ENCODE results near the gene ITPR1.

The ITPR1 gene

DNA sequence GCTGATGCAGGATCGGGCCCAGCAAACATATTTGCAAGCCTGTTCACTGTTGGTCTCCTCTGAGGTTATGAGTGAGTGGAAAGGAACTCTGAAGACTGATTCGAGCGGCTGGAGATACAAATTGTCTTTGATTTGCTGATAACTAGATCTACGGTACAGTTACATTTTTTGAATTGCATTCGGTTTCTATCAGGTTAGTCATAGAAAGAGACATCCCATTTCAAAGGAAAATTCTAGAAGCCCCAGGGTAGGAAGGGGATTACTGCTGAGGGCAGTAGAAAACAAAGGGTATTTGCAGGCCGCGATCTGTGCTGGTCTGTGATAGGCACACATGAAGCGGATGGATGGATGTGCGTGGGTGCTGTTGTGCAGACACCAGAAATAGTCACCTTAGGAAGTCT lies 228.4 kb downstream of the ITPR1 start:
- Histone ChIP-seq H3K4me2 (ENCODE audit: low read length, poor library complexity, severe bottlenecking) (no peak overlapping the region), H2AFZ (ENCODE audit: low read depth, low read length) (no peak overlapping the region), H3K23ac (ENCODE audit: low read length in 2 of 2) (no peak overlapping the region), H3K9ac (ENCODE audit: low read length) (peak overlapping the region; percentile 72), H4K8ac (ENCODE audit: low read length) (no peak overlapping the region), H3K4me3 (ENCODE audit: insufficient read depth in 1 of 2, low read depth in 1 of 2, low read length in 2 of 2) (no peak overlapping the region), H3K36me3 (ENCODE audit: control insufficient read depth in 1 of 2, insufficient read depth in 2 of 2, low read depth in 1 of 2, low read length in 2 of 2) (no peaks in the 10 kb centered on the region), H3K4ac (ENCODE audit: low read depth in 1 of 2, low read length in 2 of 2) (no peak overlapping the region), H2BK12ac (ENCODE audit: low read length in 2 of 2) (peak overlapping the region in 1 of 2 experiments; percentile 83), H2BK120ac (ENCODE audit: low read depth, low read length) (no peak overlapping the region), H3K18ac (ENCODE audit: low read depth in 1 of 2, low read length in 2 of 2) (no peak overlapping the region), H3K9me3 (ENCODE audit: control insufficient read depth, low read length) (no peaks in the 10 kb centered on the region), H3K27me3 (ENCODE audit: control insufficient read depth in 1 of 2, insufficient read depth in 1 of 2, low read length in 2 of 2) (no peaks in the 10 kb centered on the region), H3K79me1 (replicated peaks; ENCODE audit: low read length, poor library complexity, severe bottlenecking) (no peaks in the 10 kb centered on the region), H4K91ac (ENCODE audit: low read length) (no peak overlapping the region), H2BK15ac (ENCODE audit: low read depth, poor library complexity, severe bottlenecking) (no peak overlapping the region), H3K4me1 (ENCODE audit: control insufficient read depth, insufficient read depth, low read depth, low read length) (peaks cover 30% of the 10 kb centered on the region), H3K14ac (ENCODE audit: low read length in 2 of 2) (no peak overlapping the region), H2AK5ac (ENCODE audit: low read length, severe bottlenecking) (no peak overlapping the region), H2BK5ac (ENCODE audit: low read depth, low read length, poor library complexity, severe bottlenecking) (no peak overlapping the region), H3K27ac (ENCODE audit: low read length, poor library complexity, severe bottlenecking) (peak overlapping the region; percentile 81)
- 71% methylated on average over 9 of the region's 9 CpGs for WGBS
- peak; percentile 76 for DNase-seq

DNA sequence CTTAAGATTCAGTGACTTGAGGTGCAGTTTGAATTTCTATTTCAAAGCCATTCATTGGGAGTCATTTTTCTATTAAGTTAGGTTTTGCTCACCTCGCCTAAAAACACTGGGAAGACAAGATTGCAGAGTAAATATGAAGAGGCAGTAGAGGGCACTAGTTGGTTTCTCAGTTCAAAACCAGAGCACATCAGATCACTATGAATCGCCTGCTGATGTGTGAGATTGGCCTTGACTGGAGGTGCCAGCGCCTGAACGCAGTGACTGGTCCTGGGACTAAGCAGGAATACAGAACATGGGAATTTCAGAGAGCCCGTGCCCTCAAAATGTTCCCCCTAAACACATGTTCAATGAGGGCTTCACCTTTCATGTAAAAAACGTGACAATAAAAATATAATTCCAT lies 229.0 kb downstream of the ITPR1 start:
- no peak overlapping the region for H2BK120ac ChIP-seq (ENCODE audit: low read depth, low read length)
- no peaks in the 10 kb centered on the region for H3K27me3 ChIP-seq (ENCODE audit: control insufficient read depth in 1 of 2, insufficient read depth in 1 of 2, low read length in 2 of 2)
- no peak overlapping the region for H3K4me3 ChIP-seq (ENCODE audit: insufficient read depth in 1 of 2, low read depth in 1 of 2, low read length in 2 of 2)
- no peak overlapping the region for H3K18ac ChIP-seq (ENCODE audit: low read depth in 1 of 2, low read length in 2 of 2)
- no peak overlapping the region for H4K8ac ChIP-seq (ENCODE audit: low read length)
- no peak overlapping the region for H2BK15ac ChIP-seq (ENCODE audit: low read depth, poor library complexity, severe bottlenecking)
- H3K9me3 ChIP-seq (ENCODE audit: control insufficient read depth, low read length), result no peaks in the 10 kb centered on the region
- H3K23ac ChIP-seq (ENCODE audit: low read length in 2 of 2), result no peak overlapping the region
- H3K36me3 ChIP-seq (ENCODE audit: control insufficient read depth in 1 of 2, insufficient read depth in 2 of 2, low read depth in 1 of 2, low read length in 2 of 2), result no peaks in the 10 kb centered on the region
- no peak overlapping the region for H2AFZ ChIP-seq (ENCODE audit: low read depth, low read length)
- peak; percentile 69 for DNase-seq
- peak overlapping the region; percentile 81 for H3K27ac ChIP-seq (ENCODE audit: low read length, poor library complexity, severe bottlenecking)
- no peak overlapping the region for H3K4me2 ChIP-seq (ENCODE audit: low read length, poor library complexity, severe bottlenecking)
- no peak overlapping the region for H4K91ac ChIP-seq (ENCODE audit: low read length)
- WGBS, result 68% methylated on average over 4 of the region's 6 CpGs
- no peak overlapping the region for H2BK12ac ChIP-seq (ENCODE audit: low read length in 2 of 2)
- H2BK5ac ChIP-seq (ENCODE audit: low read depth, low read length, poor library complexity, severe bottlenecking), result no peak overlapping the region
- H3K4me1 ChIP-seq (ENCODE audit: control insufficient read depth, insufficient read depth, low read depth, low read length), result peaks cover 28% of the 10 kb centered on the region
- H3K4ac ChIP-seq (ENCODE audit: low read depth in 1 of 2, low read length in 2 of 2), result no peak overlapping the region
- no peak overlapping the region for H3K14ac ChIP-seq (ENCODE audit: low read length in 2 of 2)
- no peaks in the 10 kb centered on the region for H3K79me1 ChIP-seq (replicated peaks; ENCODE audit: low read length, poor library complexity, severe bottlenecking)
- H3K9ac ChIP-seq (ENCODE audit: low read length), result peak overlapping the region; percentile 72
- H2AK5ac ChIP-seq (ENCODE audit: low read length, severe bottlenecking), result no peak overlapping the region

DNA sequence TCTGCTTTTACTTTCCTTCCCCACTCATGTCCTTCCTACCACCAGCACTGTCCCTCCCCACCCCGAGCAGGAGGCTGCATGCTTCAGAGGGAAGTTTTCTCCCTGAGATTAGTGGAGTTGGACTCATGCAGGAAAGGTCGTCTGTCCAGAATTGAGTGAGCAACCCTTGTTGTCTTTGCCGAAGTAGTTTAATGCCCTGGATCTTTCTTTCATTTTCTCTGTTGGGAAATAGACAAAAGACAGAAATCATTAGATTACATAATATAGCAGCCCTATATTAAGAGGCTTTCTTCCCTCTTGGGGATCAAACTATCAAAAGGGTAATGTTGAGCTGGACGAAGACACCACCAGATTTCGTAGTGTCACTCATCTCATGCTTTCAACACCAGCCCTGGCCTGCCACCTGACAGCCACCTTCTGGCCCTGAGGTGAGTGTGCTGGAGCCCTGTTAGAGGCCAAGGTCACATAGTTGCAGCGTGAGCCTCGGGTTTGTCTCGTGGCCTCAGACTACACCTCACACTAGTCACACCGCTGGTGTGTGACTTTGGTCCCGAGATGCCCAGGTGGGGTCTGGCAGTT lies 231.0 kb downstream of the ITPR1 start:
- Histone ChIP-seq H3K79me1 (replicated peaks; ENCODE audit: low read length, poor library complexity, severe bottlenecking) (no peaks in the 10 kb centered on the region), H3K23ac (ENCODE audit: low read length in 2 of 2) (no peak overlapping the region), H4K91ac (ENCODE audit: low read length) (no peak overlapping the region), H3K14ac (ENCODE audit: low read length in 2 of 2) (no peak overlapping the region), H3K9me3 (ENCODE audit: control insufficient read depth, low read length) (no peaks in the 10 kb centered on the region), H2AK5ac (ENCODE audit: low read length, severe bottlenecking) (peak overlapping the region; percentile 41), H2BK5ac (ENCODE audit: low read depth, low read length, poor library complexity, severe bottlenecking) (no peak overlapping the region), H3K4me2 (ENCODE audit: low read length, poor library complexity, severe bottlenecking) (no peak overlapping the region), H3K4ac (ENCODE audit: low read depth in 1 of 2, low read length in 2 of 2) (no peak overlapping the region), H2AFZ (ENCODE audit: low read depth, low read length) (no peak overlapping the region), H2BK12ac (ENCODE audit: low read length in 2 of 2) (no peak overlapping the region), H3K4me1 (ENCODE audit: control insufficient read depth, insufficient read depth, low read depth, low read length) (peaks cover 27% of the 10 kb centered on the region), H2BK120ac (ENCODE audit: low read depth, low read length) (no peak overlapping the region), H2BK15ac (ENCODE audit: low read depth, poor library complexity, severe bottlenecking) (no peak overlapping the region), H3K27me3 (ENCODE audit: control insufficient read depth in 1 of 2, insufficient read depth in 1 of 2, low read length in 2 of 2) (no peaks in the 10 kb centered on the region), H4K8ac (ENCODE audit: low read length) (no peak overlapping the region), H3K27ac (ENCODE audit: low read length, poor library complexity, severe bottlenecking) (no peak overlapping the region), H3K36me3 (ENCODE audit: control insufficient read depth in 1 of 2, insufficient read depth in 2 of 2, low read depth in 1 of 2, low read length in 2 of 2) (no peaks in the 10 kb centered on the region), H3K4me3 (ENCODE audit: insufficient read depth in 1 of 2, low read depth in 1 of 2, low read length in 2 of 2) (no peak overlapping the region), H3K18ac (ENCODE audit: low read depth in 1 of 2, low read length in 2 of 2) (peak overlapping the region in 1 of 2 experiments; percentile 46), H3K9ac (ENCODE audit: low read length) (peak overlapping the region; percentile 10)
- whole genome bisulfite sequencing, result 95% methylated on average over 9 of the region's 10 CpGs
- no peak for DNase-seq

DNA sequence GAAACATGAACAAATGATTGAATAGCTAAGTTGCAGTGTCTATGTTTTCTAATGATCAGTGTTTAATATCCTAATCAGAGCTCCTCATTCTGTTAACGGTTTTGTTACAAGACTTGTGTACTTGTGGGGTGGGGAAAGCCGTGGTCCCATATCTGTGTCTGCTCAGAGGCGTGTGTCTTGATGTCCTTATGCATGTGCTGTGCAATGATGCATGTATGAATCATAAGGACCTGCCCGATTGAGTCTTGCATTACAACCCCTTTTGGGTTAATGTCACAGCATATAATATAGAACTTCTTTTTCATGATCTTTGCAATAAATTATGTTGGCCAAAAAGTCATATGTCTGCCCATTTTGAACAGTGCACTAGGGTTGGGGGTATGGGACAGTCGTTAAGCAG lies 233.4 kb downstream of the ITPR1 start:
- no peak overlapping the region for H3K14ac ChIP-seq (ENCODE audit: low read length in 2 of 2)
- H3K27me3 ChIP-seq (ENCODE audit: control insufficient read depth in 1 of 2, insufficient read depth in 1 of 2, low read length in 2 of 2), result no peaks in the 10 kb centered on the region
- H3K79me1 ChIP-seq (replicated peaks; ENCODE audit: low read length, poor library complexity, severe bottlenecking), result no peaks in the 10 kb centered on the region
- H3K4me1 ChIP-seq (ENCODE audit: control insufficient read depth, insufficient read depth, low read depth, low read length), result peaks cover 13% of the 10 kb centered on the region
- H3K4ac ChIP-seq (ENCODE audit: low read depth in 1 of 2, low read length in 2 of 2), result no peak overlapping the region
- no peak overlapping the region for H2BK120ac ChIP-seq (ENCODE audit: low read depth, low read length)
- no peak overlapping the region for H4K8ac ChIP-seq (ENCODE audit: low read length)
- 87% methylated on average over 3 of the region's 5 CpGs for WGBS
- H3K4me2 ChIP-seq (ENCODE audit: low read length, poor library complexity, severe bottlenecking), result no peak overlapping the region
- no peak overlapping the region for H4K91ac ChIP-seq (ENCODE audit: low read length)
- no peak overlapping the region for H3K27ac ChIP-seq (ENCODE audit: low read length, poor library complexity, severe bottlenecking)
- no peak overlapping the region for H2BK12ac ChIP-seq (ENCODE audit: low read length in 2 of 2)
- H3K9ac ChIP-seq (ENCODE audit: low read length), result no peak overlapping the region
- no peak overlapping the region for H3K23ac ChIP-seq (ENCODE audit: low read length in 2 of 2)
- no peak overlapping the region for H3K4me3 ChIP-seq (ENCODE audit: insufficient read depth in 1 of 2, low read depth in 1 of 2, low read length in 2 of 2)
- no peak overlapping the region for H2BK5ac ChIP-seq (ENCODE audit: low read depth, low read length, poor library complexity, severe bottlenecking)
- H2BK15ac ChIP-seq (ENCODE audit: low read depth, poor library complexity, severe bottlenecking), result no peak overlapping the region
- no peak for DNase-seq
- H2AK5ac ChIP-seq (ENCODE audit: low read length, severe bottlenecking), result no peak overlapping the region
- no peak overlapping the region for H2AFZ ChIP-seq (ENCODE audit: low read depth, low read length)
- no peaks in the 10 kb centered on the region for H3K9me3 ChIP-seq (ENCODE audit: control insufficient read depth, low read length)
- H3K36me3 ChIP-seq (ENCODE audit: control insufficient read depth in 1 of 2, insufficient read depth in 2 of 2, low read depth in 1 of 2, low read length in 2 of 2), result no peaks in the 10 kb centered on the region
- H3K18ac ChIP-seq (ENCODE audit: low read depth in 1 of 2, low read length in 2 of 2), result no peak overlapping the region

All from mesenchymal stem cell (in vitro differentiated cells and primary cell).